Loucy (cell line): Measurements from ENCODE around the gene PGM2.

Source experiments
- CTCF ChIP-seq: fragments of 200-600 bp; sonication (generic); conservative IDR thresholded peaks from 2 replicates; pipeline ENCODE4 v1.5.1; 2014; ENCODE audit warnings: mild to moderate bottlenecking, antibody characterized with exemption, low read length
- EZH2phosphoT487 ChIP-seq: fragments of 200-600 bp; IDR thresholded peaks from 2 replicates; pipeline ENCODE4 v1.6.1; 2018; ENCODE audit warnings: antibody characterized with exemption, mild to moderate bottlenecking, moderate library complexity, borderline replicate concordance

- TF ChIP-seq CTCF (no peak), EZH2phosphoT487 (no peak)
Observed at GRCh38 chr4:37805091-37805490, 21.4 kb upstream of the PGM2 start.
